ENCODE measurements around the gene TNIK. TPM values are rescaled to one million over a fixed set of nuclear protein-coding genes. Genes with fewer than 3 reads are reported as not detected.

Gene TNIK
- total and polyA plus RNA-seq, 2 of the 4 experiments (the other 2 are of a cell fraction): 3.4 to 6.3 TPM

- Histone ChIP-seq H3K27ac (ENCODE audit: insufficient read depth, low read length) (no peak overlapping the region), H3K18ac (ENCODE audit: low read depth, low read length) (no peak overlapping the region), H3K9ac (ENCODE audit: low read depth, low read length) (no peak overlapping the region), H3K4ac (ENCODE audit: low read depth, low read length) (no peak overlapping the region), H2BK120ac (ENCODE audit: low read depth, low read length) (no peak overlapping the region), H2AK5ac (ENCODE audit: low read depth, low read length) (no peak overlapping the region), H2AFZ (replicated peaks; ENCODE audit: low read length, poor library complexity) (no peak overlapping the region), H2BK15ac (ENCODE audit: low read depth, low read length) (no peak overlapping the region), H3K79me1 (ENCODE audit: low read depth in 1 of 2, low read length in 2 of 2) (no peaks in the 10 kb centered on the region), H3K4me2 (ENCODE audit: low read depth, low read length) (no peak overlapping the region), H3K4me1 (ENCODE audit: control insufficient read depth, insufficient read depth, low read length) (peaks cover 2% of the 10 kb centered on the region; the same call in 1 of the 2 replicates), H2BK5ac (ENCODE audit: low read depth, low read length, poor library complexity, severe bottlenecking) (no peak overlapping the region), H2AK9ac (replicated peaks; ENCODE audit: low read depth, low read length, poor library complexity) (no peak overlapping the region), H4K5ac (ENCODE audit: low read depth, low read length) (no peak overlapping the region), H3K27me3 (ENCODE audit: control insufficient read depth, insufficient read depth, low read length) (no peaks in the 10 kb centered on the region), H2BK20ac (ENCODE audit: low read depth, low read length) (no peak overlapping the region), H3K14ac (replicated peaks; ENCODE audit: low read depth, low read length) (no peak overlapping the region), H3K23ac (ENCODE audit: low read depth, low read length) (no peak overlapping the region), H4K91ac (ENCODE audit: insufficient read depth, low read depth, low read length) (no peak overlapping the region), H3K56ac (ENCODE audit: extremely low read depth, insufficient read depth, low read length) (no peak overlapping the region), H4K8ac (ENCODE audit: low read depth in 2 of 2, low read length in 2 of 2) (no peak overlapping the region), H3K9me1 (ENCODE audit: insufficient read depth, low read length) (no peaks in the 10 kb centered on the region), H3K9me3 (ENCODE audit: control insufficient read depth, insufficient read depth, low read length) (peaks cover 5% of the 10 kb centered on the region), H4K20me1 (ENCODE audit: insufficient read depth, low read length) (no peaks in the 10 kb centered on the region), H3K4me3 (ENCODE audit: insufficient read depth, low read depth, low read length) (no peak overlapping the region), H3K36me3 (ENCODE audit: control insufficient read depth, insufficient read depth, low read length) (peaks cover 6% of the 10 kb centered on the region)
- in situ Hi-C loops (cut with MboI; ENCODE audit: low sequenced_read_pairs): no loop called here
- intact Hi-C loops (cut with micrococcal nuclease): no loop called here
- no TSS peak for BruUV-seq (replicated peaks)
- TF ChIP-seq POLR2A (IDR thresholded peaks at IDR 0.05; ENCODE audit: low read depth, low read length) (no peak), FOS (IDR thresholded peaks at IDR 0.05; ENCODE audit: low read depth, low read length) (no peak), MAZ (IDR thresholded peaks at IDR 0.05; ENCODE audit: borderline replicate concordance, low read depth, low read length) (no peak), MAFK (IDR thresholded peaks at IDR 0.05; ENCODE audit: low read depth, low read length) (no peak), SMC3 (IDR thresholded peaks at IDR 0.05; ENCODE audit: low read depth, low read length) (no peak), MXI1 (IDR thresholded peaks at IDR 0.05; ENCODE audit: borderline replicate concordance, low read depth, low read length) (no peak), NFE2L2 (IDR thresholded peaks at IDR 0.05; ENCODE audit: low read depth, low read length) (no peak), RAD21 (IDR thresholded peaks at IDR 0.05; ENCODE audit: low read length) (no peak), RCOR1 (IDR thresholded peaks at IDR 0.05; ENCODE audit: insufficient replicate concordance, low read length) (no peak), CHD1 (IDR thresholded peaks at IDR 0.05; ENCODE audit: low read depth, low read length) (no peak), ELK1 (IDR thresholded peaks at IDR 0.05; ENCODE audit: borderline replicate concordance, low read depth, low read length) (no peak)
- DNase-seq: no peak
- dilution Hi-C loops (cut with HindIII; ENCODE audit: low sequenced_read_pairs, unreplicated experiment): no loop called here
- CTCF ChIA-PET: no interaction called here
- POLR2A ChIA-PET (ENCODE audit: unreplicated experiment): no interaction called here
- no peak for ATAC-seq (ENCODE audit: low read depth)
Measured at GRCh38 chr3:171164067-171164465, 296.1 kb downstream of the TNIK start.

Data from IMR-90 (cell line).